Nucleus accumbens (tissue), 56 donors: ENCODE data around the gene PPOX.

Source experiments
- DNase-seq, 56 donors: peaks; one replicate each; lab custom pipeline; 2025; lab: John Stamatoyannopoulos, UW

Gene PPOX

GRCh38 chr1:161217831-161218230 is 51.6 kb downstream of the PPOX start:
- no peak for DNase-seq

- no peak for DNase-seq
Observed at GRCh38 chr1:161218301-161219077, 52.3 kb downstream of the PPOX start.

GRCh38 chr1:161219078-161219892 is 53.1 kb downstream of the PPOX start:
- no peak for DNase-seq

GRCh38 chr1:161220002-161220401 is 53.8 kb downstream of the PPOX start:
- no peak for DNase-seq
